OCI-LY7 (cell line): Measurements from ENCODE around the gene SGIP1.

Source experiments
- EZH2phosphoT487 ChIP-seq: fragments of 200-600 bp; sonication (generic); IDR thresholded peaks from 2 replicates; pipeline ENCODE4 v1.6.1; 2018; ENCODE audit warnings: low read depth, borderline replicate concordance, mild to moderate bottlenecking, mixed run types, antibody characterized with exemption, low read length, moderate library complexity, mixed read lengths
- TF ChIP-seq, protein P1 (sequence below): fragments of 200-600 bp; sonication (generic); conservative IDR thresholded peaks from 2 replicates; pipeline ENCODE4 v1.5.1; 2014; ENCODE audit warnings: mild to moderate bottlenecking, antibody characterized with exemption, low read length, moderate library complexity, mixed read lengths

DNA sequence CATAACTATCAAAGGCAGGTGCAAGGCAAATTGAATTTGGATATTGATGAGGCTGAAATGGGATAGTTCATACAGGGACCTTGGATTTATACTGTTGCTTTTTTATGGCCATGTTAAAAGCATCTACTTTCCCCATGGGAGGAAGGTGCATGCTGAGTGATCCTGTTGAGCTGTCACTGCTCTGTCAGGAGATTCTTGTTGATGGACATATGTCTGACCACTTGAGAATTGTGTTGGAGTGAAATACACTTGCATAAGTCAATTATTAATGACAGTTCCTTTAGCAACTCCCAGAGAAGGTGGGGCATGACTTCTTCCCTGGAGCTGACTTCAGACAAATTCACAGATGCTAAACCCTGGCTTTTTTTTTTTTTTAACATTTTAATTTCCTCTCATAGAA, 159.9 kb downstream of the SGIP1 start:
- TF ChIP-seq, protein P1, sequence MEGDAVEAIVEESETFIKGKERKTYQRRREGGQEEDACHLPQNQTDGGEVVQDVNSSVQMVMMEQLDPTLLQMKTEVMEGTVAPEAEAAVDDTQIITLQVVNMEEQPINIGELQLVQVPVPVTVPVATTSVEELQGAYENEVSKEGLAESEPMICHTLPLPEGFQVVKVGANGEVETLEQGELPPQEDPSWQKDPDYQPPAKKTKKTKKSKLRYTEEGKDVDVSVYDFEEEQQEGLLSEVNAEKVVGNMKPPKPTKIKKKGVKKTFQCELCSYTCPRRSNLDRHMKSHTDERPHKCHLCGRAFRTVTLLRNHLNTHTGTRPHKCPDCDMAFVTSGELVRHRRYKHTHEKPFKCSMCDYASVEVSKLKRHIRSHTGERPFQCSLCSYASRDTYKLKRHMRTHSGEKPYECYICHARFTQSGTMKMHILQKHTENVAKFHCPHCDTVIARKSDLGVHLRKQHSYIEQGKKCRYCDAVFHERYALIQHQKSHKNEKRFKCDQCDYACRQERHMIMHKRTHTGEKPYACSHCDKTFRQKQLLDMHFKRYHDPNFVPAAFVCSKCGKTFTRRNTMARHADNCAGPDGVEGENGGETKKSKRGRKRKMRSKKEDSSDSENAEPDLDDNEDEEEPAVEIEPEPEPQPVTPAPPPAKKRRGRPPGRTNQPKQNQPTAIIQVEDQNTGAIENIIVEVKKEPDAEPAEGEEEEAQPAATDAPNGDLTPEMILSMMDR = no peak
- TF ChIP-seq EZH2phosphoT487 = no peak
